K562 (cell line): ENCODE data around the gene MAGI2. TPM values are rescaled to one million over a fixed set of nuclear protein-coding genes. Genes with fewer than 3 reads are reported as not detected.

Experiments
- ATAC-seq: fragments of 200-7000 bp; cut with Tn5 transposase; 3 replicates; pipeline ENCODE4 v1.9.1; 2020; ENCODE audit warnings: moderate library complexity
- BruUV-seq: library from RNA; stranded (reverse); fragments of 400-500 nt; replicated peaks from 2 replicates; lab custom pipeline; 2021; lab: Mats Ljungman, UMichigan
- CTCF ChIA-PET: fragments of 300-600 bp; formaldehyde crosslinking; extraction: SDS; loops from one replicate; lab custom pipeline; 2021; ENCODE audit warnings: low intra/inter-chr PET ratio; lab: Yijun Ruan, JAX
- POLR2A ChIA-PET: fragments of 300-600, 350-650 bp; sonication (Branson Sonifier 250); formaldehyde crosslinking; extraction: SDS; loops from one replicate; lab custom pipeline; 2021; ENCODE audit warnings: antibody characterized with exemption, inconsistent platforms; lab: Yijun Ruan, JAX
- DNase-seq, 4 experiments: peaks; one replicate each; pipeline versions ENCODE4 v3.0.0 to v3.0.0-alpha.2; 2011 to 2018; ENCODE audit warnings: low spot score in 3 of 4, mixed read lengths in 3 of 4; ENCODE audit errors: extremely low read depth in 1 of 4
- FAIRE-seq: peaks from 2 replicates; lab custom pipeline; 2011; peaks lifted over from hg19 to GRCh38; lab: Jason Lieb, UNC
- H2AFZ ChIP-seq: 2 replicates; pipeline ENCODE4 v1.6.0; 2011; ENCODE audit warnings: low read depth, low read length, control low read depth, inconsistent platforms
- H3K27ac ChIP-seq: fragments of 200-600 bp; 3 replicates; pipeline ENCODE4 v1.8.0; 2011; ENCODE audit warnings: low read depth, mild to moderate bottlenecking, control low read depth, inconsistent platforms, low read length, moderate library complexity, mixed read lengths; ENCODE audit errors: extremely low read depth
- H3K27me3 ChIP-seq, 2 experiments: fragments of 300-600 bp in 1 of 2; 2 replicates in 1 of 2; 3 replicates in 1 of 2; pipeline versions ENCODE4 v1.6.0 to v1.8.0; 2011; ENCODE audit warnings: inconsistent platforms in 2 of 2, low read length in 2 of 2, mild to moderate bottlenecking in 1 of 2, mixed read lengths in 1 of 2, moderate library complexity in 1 of 2; ENCODE audit not compliant: control insufficient read depth in 2 of 2, insufficient read depth in 2 of 2
- H3K36me3 ChIP-seq: fragments of 300-600 bp; 3 replicates; pipeline ENCODE4 v1.8.0; 2011; ENCODE audit warnings: mild to moderate bottlenecking, low read length, inconsistent platforms; ENCODE audit not compliant: control insufficient read depth, insufficient read depth
- H3K4me1 ChIP-seq, 2 experiments: fragments of 200-600 bp in 1 of 2; replicated peaks in 1 of 2; 2 replicates in 1 of 2; 3 replicates in 1 of 2; pipeline versions ENCODE4 v1.5.1 to v1.8.0; 2011; ENCODE audit warnings: inconsistent platforms in 2 of 2, low read length in 2 of 2, mild to moderate bottlenecking in 1 of 2, mixed read lengths in 1 of 2, moderate library complexity in 1 of 2; ENCODE audit not compliant: control insufficient read depth in 2 of 2, insufficient read depth in 2 of 2
- H3K4me2 ChIP-seq: 2 replicates; pipeline ENCODE4 v1.6.1; 2011; ENCODE audit warnings: low read length, control low read depth, inconsistent platforms, mixed read lengths; ENCODE audit not compliant: insufficient read depth
- H3K4me3 ChIP-seq: fragments of 200-600 bp; sonication (generic), shearing (Covaris generic); 2 replicates; pipeline ENCODE4 v1.5.1; 2016; ENCODE audit warnings: control low read depth, inconsistent platforms
- H3K79me2 ChIP-seq: fragments of 200-600 bp; 3 replicates; pipeline ENCODE4 v1.8.0; 2011; ENCODE audit warnings: low read length, inconsistent platforms; ENCODE audit not compliant: control insufficient read depth, insufficient read depth
- H3K9ac ChIP-seq, 2 experiments: 2 replicates each; pipeline versions ENCODE4 v1.6.0 to v1.6.1; 2011; ENCODE audit warnings: low read depth in 2 of 2, low read length in 2 of 2, control low read depth in 1 of 2, inconsistent platforms in 1 of 2, mild to moderate bottlenecking in 1 of 2, mixed read lengths in 1 of 2; ENCODE audit not compliant: insufficient read depth in 1 of 2
- H3K9me1 ChIP-seq: one replicate; pipeline ENCODE4 v1.6.0; 2011; ENCODE audit warnings: inconsistent platforms, mild to moderate bottlenecking, low read length, moderate library complexity; ENCODE audit not compliant: control insufficient read depth, insufficient read depth
- H3K9me3 ChIP-seq: replicated peaks from 2 replicates; pipeline ENCODE4 v1.5.1; 2011; ENCODE audit warnings: low read depth, low read length, inconsistent platforms; ENCODE audit not compliant: control insufficient read depth, insufficient read depth
- H4K20me1 ChIP-seq: replicated peaks from 2 replicates; pipeline ENCODE4 v1.6.1; 2011; ENCODE audit warnings: low read length, inconsistent platforms, mixed read lengths; ENCODE audit not compliant: control insufficient read depth, insufficient read depth
- CREBBP ChIP-seq: IDR thresholded peaks from one replicate; pipeline ENCODE4 v1.6.1; 2012; ENCODE audit warnings: low read depth, mild to moderate bottlenecking, control low read depth, inconsistent platforms, low read length
- MTA3 ChIP-seq: fragments of 450-650 bp; formaldehyde crosslinking; IDR thresholded peaks from 2 replicates; pipeline ENCODE4 v1.6.1; 2017; ENCODE audit warnings: mild to moderate bottlenecking, borderline replicate concordance
- PYGO2 ChIP-seq: fragments of 450-650 bp; IDR thresholded peaks from 2 replicates; pipeline ENCODE4 v1.6.1; 2016; ENCODE audit warnings: mild to moderate bottlenecking, missing genetic modification characterization, moderate library complexity, missing compliant biosample characterization
- RBM39 ChIP-seq: fragments of 200-400 bp; formaldehyde crosslinking; optimal IDR thresholded peaks from 2 replicates; pipeline ENCODE3; 2018; ENCODE audit warnings: low read depth, low read length
- SMARCC2 ChIP-seq: fragments of 450-650 bp; IDR thresholded peaks from 2 replicates; pipeline ENCODE4 v1.6.1; 2017; ENCODE audit warnings: antibody characterized with exemption, moderate library complexity, mild to moderate bottlenecking, low read depth
- WHSC1 ChIP-seq: IDR thresholded peaks from one replicate; pipeline ENCODE4 v1.6.1; 2012; ENCODE audit warnings: low read length, control low read depth, inconsistent platforms
- ZBTB11 ChIP-seq, 3 experiments: fragments of 200-800 bp in 1 of 3; fragments of 250-450 bp in 1 of 3; fragments of 450-650 bp in 1 of 3; sonication (Bioruptor Pico) in 1 of 3; sonication (Bioruptor generic) in 1 of 3; formaldehyde crosslinking in 1 of 3; IDR thresholded peaks; 2 replicates each; pipeline versions ENCODE4 v1.6.1 to v1.8.0; 2016 to 2022; ENCODE audit warnings: mild to moderate bottlenecking in 2 of 3, missing genetic modification characterization in 2 of 3, missing compliant biosample characterization in 1 of 3, moderate library complexity in 1 of 3
- ZNF395 ChIP-seq: fragments of 200-800 bp; sonication (Bioruptor generic); IDR thresholded peaks from 2 replicates; pipeline ENCODE4 v1.6.1; 2017; ENCODE audit warnings: missing genetic modification characterization, missing compliant biosample characterization
- WGBS: fragments of 100-300 bp; shearing (Covaris generic); methylation state at CpG from one replicate; pipeline ENCODE4 v1.1.6; 2016; ENCODE audit warnings: low coverage, mixed read lengths; ENCODE audit not compliant: insufficient coverage; ENCODE audit errors: missing lambda C conversion rate; 5-methylcytosine and 5-hydroxymethylcytosine counted together
- in situ Hi-C: fragments of 300-500 bp; cut with MboI; formaldehyde crosslinking; loops from 4 replicates; pipeline ENCODE4 v1.15.0; 2018; ENCODE audit warnings: inconsistent platforms, mixed read lengths
- intact Hi-C: fragments of 100-400 bp; cut with micrococcal nuclease; formaldehyde crosslinking; loops from 2 replicates; pipeline ENCODE4 v1.14.2; 2022
- polyA plus RNA-seq, 8 experiments: library from polyadenylated mRNA; depleted of rRNA in 4 of 8; stranded (reverse) in 5 of 8; unstranded in 3 of 8; fragments of >200 nt; fragmentation: Nextera tagmentation in 2 of 8; fragmentation: Illumina TruSeq in 1 of 8; extraction: Ambion mirVana in 2 of 8; extraction: Trizol in 1 of 8; gene quantifications; 2 replicates each; pipeline versions ENCODE4 v1.2.1 to v1.2.3, GENCODE V29; 2011 to 2014; ENCODE audit warnings: inconsistent platforms in 1 of 8, missing spikeins in 1 of 8
- total RNA-seq, 7 experiments: library from RNA; depleted of rRNA in 6 of 7; stranded (reverse); fragments of >200 nt in 6 of 7; fragmentation: Illumina TruSeq in 2 of 7; extraction: Trizol in 2 of 7; gene quantifications; 2 replicates each; pipeline versions ENCODE4 v1.2.1 to v1.2.3, GENCODE V29; 2011 to 2021; ENCODE audit warnings: low replicate concordance in 1 of 7
- TF ChIP-seq, protein P1 (sequence below): fragments of 250-450 bp; sonication (Bioruptor Pico); IDR thresholded peaks from 2 replicates; pipeline ENCODE4 v1.6.1; 2021; ENCODE audit warnings: mild to moderate bottlenecking

The MAGI2 gene
- total and polyA plus RNA-seq, 9 of the 15 experiments (the other 6 are each of a cell fraction or from before 2014, with no cell fraction given): 0.27 to 1.4 (median 0.70) TPM

GRCh38 chr7:79051915-79052314 is 401.6 kb downstream of the MAGI2 start:
- ATAC-seq (no peak), FAIRE-seq (no peak)
- in situ Hi-C loops: no loop called here

More at GRCh38 chr7:79051915-79052314, 401.6 kb downstream of the MAGI2 start:
- DNase-seq: no peak
- TF ChIP-seq MTA3: no peak
- TF ChIP-seq PYGO2 (tag): no peak
- TF ChIP-seq ZBTB11 (CRISPR knock-in tag; IDR thresholded peaks at IDR 0.05): no peak
- TF ChIP-seq CREBBP: no peak
- TF ChIP-seq, protein P1, sequence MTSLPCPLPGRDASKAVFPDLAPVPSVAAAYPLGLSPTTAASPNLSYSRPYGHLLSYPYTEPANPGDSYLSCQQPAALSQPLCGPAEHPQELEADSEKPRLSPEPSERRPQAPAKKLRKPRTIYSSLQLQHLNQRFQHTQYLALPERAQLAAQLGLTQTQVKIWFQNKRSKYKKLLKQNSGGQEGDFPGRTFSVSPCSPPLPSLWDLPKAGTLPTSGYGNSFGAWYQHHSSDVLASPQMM (CRISPR knock-in tag): no peak
- no peak for TF ChIP-seq ZNF395 (CRISPR knock-in tag)
- TF ChIP-seq WHSC1: no peak
- no peak for TF ChIP-seq RBM39
- TF ChIP-seq SMARCC2: no peak
- CTCF ChIA-PET: no interaction called here
- intact Hi-C loops: no loop called here
- Histone ChIP-seq H3K4me3 (no peak overlapping the region), H3K9me1 (no peaks in the 10 kb centered on the region), H4K20me1 (no peaks in the 10 kb centered on the region), H3K4me1 (no peaks in the 10 kb centered on the region), H3K27ac (no peak overlapping the region), H3K79me2 (no peaks in the 10 kb centered on the region), H3K36me3 (no peaks in the 10 kb centered on the region), H3K4me2 (no peak overlapping the region), H3K27me3 (no peaks in the 10 kb centered on the region), H3K9ac (no peak overlapping the region), H3K9me3 (peaks cover 2% of the 10 kb centered on the region; the same call in 1 of the 2 replicates), H2AFZ (no peak overlapping the region)
- no TSS peak for BruUV-seq
- POLR2A ChIA-PET: no interaction called here
- 0% methylated on average over 2 of the region's 2 CpGs for WGBS
